ENCODE measurements around the gene ABHD6. TPM values are rescaled to one million over a fixed set of nuclear protein-coding genes. Genes with fewer than 3 reads are reported as not detected.
"Not testable (repeated sequence)": the region's sequence is repeated elsewhere in the genome, so short reads cannot be mapped to it uniquely, and the experiment has no call there.

ABHD6 gene
- total RNA-seq, 1 donor: 2.3 TPM

GRCh38 chr3:58249358-58250092, 11.9 kb downstream of the ABHD6 start:
- Histone ChIP-seq H3K4me3 (ENCODE audit: low read length) (no peak overlapping the region), H3K27me3 (ENCODE audit: insufficient read depth, low read length) (no peaks in the 10 kb centered on the region), H3K4me1 (ENCODE audit: insufficient read depth, low read length) (no peaks in the 10 kb centered on the region), H3K9me3 (ENCODE audit: low read depth, low read length) (no peaks in the 10 kb centered on the region)

GRCh38 chr3:58250093-58250707, 12.6 kb downstream of the ABHD6 start:
- Histone ChIP-seq H3K4me1 (ENCODE audit: insufficient read depth, low read length) (no peaks in the 10 kb centered on the region), H3K27me3 (ENCODE audit: insufficient read depth, low read length) (no peaks in the 10 kb centered on the region), H3K4me3 (ENCODE audit: low read length) (no peak overlapping the region), H3K9me3 (ENCODE audit: low read depth, low read length) (no peaks in the 10 kb centered on the region)

DNA sequence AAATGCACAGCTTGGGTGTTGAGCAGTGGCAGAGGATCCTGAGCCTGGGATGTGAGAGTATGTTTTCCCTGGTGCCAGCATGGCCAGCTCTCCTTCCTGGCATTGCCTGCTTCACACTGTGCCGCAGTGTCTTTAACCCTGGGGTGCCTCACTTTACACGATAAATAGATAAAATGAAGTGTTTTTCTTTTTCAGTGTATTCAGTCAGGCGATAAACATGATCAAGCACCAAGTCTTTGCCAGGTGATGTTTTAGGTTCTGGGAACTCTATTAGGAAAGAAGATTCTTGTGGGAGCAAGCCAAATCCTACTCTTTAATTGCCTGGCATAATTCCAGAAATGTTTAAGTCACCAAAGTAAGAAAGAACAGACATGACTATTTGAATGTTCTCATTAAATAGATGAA, 14.0 kb downstream of the ABHD6 start:
- Histone ChIP-seq H3K9me3 (ENCODE audit: low read depth, low read length) (no peaks in the 10 kb centered on the region), H3K27me3 (ENCODE audit: insufficient read depth, low read length) (no peaks in the 10 kb centered on the region), H3K4me1 (ENCODE audit: insufficient read depth, low read length) (no peaks in the 10 kb centered on the region), H3K4me3 (ENCODE audit: low read length) (no peak overlapping the region)

- no peaks in the 10 kb centered on the region for H3K4me1 ChIP-seq (ENCODE audit: insufficient read depth, low read length)
- no peaks in the 10 kb centered on the region for H3K27me3 ChIP-seq (ENCODE audit: insufficient read depth, low read length)
- H3K4me3 ChIP-seq (ENCODE audit: low read length): no peak overlapping the region
- H3K9me3 ChIP-seq (ENCODE audit: low read depth, low read length): no peaks in the 10 kb centered on the region
Measured at GRCh38 chr3:58254144-58254543, 16.6 kb downstream of the ABHD6 start.

DNA sequence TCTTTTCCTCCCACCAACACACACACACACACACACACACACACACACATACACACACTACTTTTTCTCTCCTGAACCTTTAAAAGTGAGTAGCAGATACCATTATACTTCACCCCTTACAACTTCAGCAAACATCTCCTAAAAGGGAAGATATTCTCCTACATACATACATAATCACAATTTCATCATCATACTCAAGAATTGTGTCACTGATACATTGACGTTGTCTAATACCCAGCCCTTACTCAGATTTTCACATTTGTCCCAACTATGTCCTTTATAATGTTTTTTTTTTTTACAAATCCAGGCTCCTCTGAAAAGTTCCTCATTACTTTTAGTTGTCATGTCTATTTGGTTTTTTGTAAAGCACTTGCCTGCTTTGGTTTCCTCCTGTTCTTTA, 18.5 kb downstream of the ABHD6 start:
- no peaks in the 10 kb centered on the region for H3K27me3 ChIP-seq (ENCODE audit: insufficient read depth, low read length)
- no peaks in the 10 kb centered on the region for H3K4me1 ChIP-seq (ENCODE audit: insufficient read depth, low read length)
- H3K9me3 ChIP-seq (ENCODE audit: low read depth, low read length): no peaks in the 10 kb centered on the region
- H3K4me3 ChIP-seq (ENCODE audit: low read length): no peak overlapping the region

GRCh38 chr3:58256511-58256910, 18.9 kb downstream of the ABHD6 start:
- no peaks in the 10 kb centered on the region for H3K4me1 ChIP-seq (ENCODE audit: insufficient read depth, low read length)
- H3K27me3 ChIP-seq (ENCODE audit: insufficient read depth, low read length): no peaks in the 10 kb centered on the region
- H3K9me3 ChIP-seq (ENCODE audit: low read depth, low read length): no peaks in the 10 kb centered on the region
- H3K4me3 ChIP-seq (ENCODE audit: low read length): no peak overlapping the region

DNA sequence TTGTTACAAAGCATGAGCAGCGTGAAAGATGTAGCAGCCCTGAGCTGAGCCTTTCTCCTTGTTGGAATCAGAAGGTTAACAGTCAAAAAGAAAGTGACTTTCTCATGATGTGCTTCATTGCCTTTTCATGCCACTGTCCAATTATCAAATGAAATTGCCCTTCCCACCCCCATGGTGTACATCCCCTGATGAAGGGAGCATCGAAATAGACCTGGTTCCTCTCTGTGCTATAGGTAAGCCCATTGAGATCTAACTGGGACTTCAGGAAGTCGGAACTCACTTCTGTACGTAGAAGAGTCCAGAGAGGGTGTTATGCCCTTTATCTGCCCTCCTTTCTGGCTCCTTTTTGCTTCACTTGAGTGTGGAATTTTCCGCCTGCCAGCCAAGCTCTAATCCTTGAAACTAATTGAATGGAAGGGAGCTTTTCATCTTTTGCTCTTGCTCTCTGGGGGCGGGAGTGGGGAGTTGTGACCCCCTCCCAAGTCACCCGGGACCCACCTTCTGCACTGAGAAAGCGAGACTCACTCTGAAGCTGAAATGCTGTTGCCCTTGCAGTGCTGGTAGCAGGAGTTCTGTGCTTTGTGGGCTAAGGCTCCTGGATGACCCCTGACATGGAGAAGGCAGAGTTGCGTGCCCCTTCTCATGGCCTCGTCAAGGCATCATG, 20.9 kb downstream of the ABHD6 start:
- no peaks in the 10 kb centered on the region for H3K4me1 ChIP-seq (ENCODE audit: insufficient read depth, low read length)
- no peaks in the 10 kb centered on the region for H3K27me3 ChIP-seq (ENCODE audit: insufficient read depth, low read length)
- no peaks in the 10 kb centered on the region for H3K9me3 ChIP-seq (ENCODE audit: low read depth, low read length)
- no peak overlapping the region for H3K4me3 ChIP-seq (ENCODE audit: low read length)

DNA sequence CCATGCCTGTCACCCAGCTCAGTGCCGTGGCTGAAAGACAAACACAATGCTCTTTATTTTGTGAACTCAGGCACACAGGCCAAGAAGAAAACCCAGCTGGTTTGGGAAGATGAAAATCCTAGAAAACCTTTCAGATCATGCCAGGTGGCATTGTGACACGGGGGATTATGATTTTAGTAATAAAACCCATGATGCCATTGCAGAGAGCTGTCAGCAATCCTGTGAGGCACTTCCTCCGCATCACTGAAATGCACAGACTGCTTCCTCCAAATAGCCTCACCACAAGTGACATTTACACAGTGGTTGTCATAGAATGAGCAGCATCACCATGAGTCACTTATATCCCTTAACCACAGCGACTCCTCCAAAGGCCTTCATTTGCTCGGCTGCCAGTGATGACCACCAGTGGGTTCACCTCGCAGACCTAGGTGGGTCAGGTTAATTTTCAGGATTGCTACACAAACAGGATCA, 22.7 kb downstream of the ABHD6 start:
- H3K27me3 ChIP-seq (ENCODE audit: insufficient read depth, low read length): no peaks in the 10 kb centered on the region
- no peak overlapping the region for H3K4me3 ChIP-seq (ENCODE audit: low read length)
- no peaks in the 10 kb centered on the region for H3K4me1 ChIP-seq (ENCODE audit: insufficient read depth, low read length)
- no peaks in the 10 kb centered on the region for H3K9me3 ChIP-seq (ENCODE audit: low read depth, low read length)

- H3K4me1 ChIP-seq (ENCODE audit: insufficient read depth, low read length): no peaks in the 10 kb centered on the region
- H3K4me3 ChIP-seq (ENCODE audit: low read length): no peak overlapping the region
- H3K9me3 ChIP-seq (ENCODE audit: low read depth, low read length): no peaks in the 10 kb centered on the region
- H3K27me3 ChIP-seq (ENCODE audit: insufficient read depth, low read length): no peaks in the 10 kb centered on the region
Measured at GRCh38 chr3:58260733-58261132, 23.1 kb downstream of the ABHD6 start.

GRCh38 chr3:58261954-58262666, 24.5 kb downstream of the ABHD6 start:
- no peaks in the 10 kb centered on the region for H3K4me1 ChIP-seq (ENCODE audit: insufficient read depth, low read length)
- no peak overlapping the region for H3K4me3 ChIP-seq (ENCODE audit: low read length)
- H3K9me3 ChIP-seq (ENCODE audit: low read depth, low read length): no peaks in the 10 kb centered on the region
- H3K27me3 ChIP-seq (ENCODE audit: insufficient read depth, low read length): no peaks in the 10 kb centered on the region

GRCh38 chr3:58266577-58266976, 29.0 kb downstream of the ABHD6 start:
- no peaks in the 10 kb centered on the region for H3K27me3 ChIP-seq (ENCODE audit: insufficient read depth, low read length)
- peaks cover under 1% of the 10 kb centered on the region for H3K4me1 ChIP-seq (ENCODE audit: insufficient read depth, low read length)
- H3K9me3 ChIP-seq (ENCODE audit: low read depth, low read length): no peaks in the 10 kb centered on the region
- no peak overlapping the region for H3K4me3 ChIP-seq (ENCODE audit: low read length)

DNA sequence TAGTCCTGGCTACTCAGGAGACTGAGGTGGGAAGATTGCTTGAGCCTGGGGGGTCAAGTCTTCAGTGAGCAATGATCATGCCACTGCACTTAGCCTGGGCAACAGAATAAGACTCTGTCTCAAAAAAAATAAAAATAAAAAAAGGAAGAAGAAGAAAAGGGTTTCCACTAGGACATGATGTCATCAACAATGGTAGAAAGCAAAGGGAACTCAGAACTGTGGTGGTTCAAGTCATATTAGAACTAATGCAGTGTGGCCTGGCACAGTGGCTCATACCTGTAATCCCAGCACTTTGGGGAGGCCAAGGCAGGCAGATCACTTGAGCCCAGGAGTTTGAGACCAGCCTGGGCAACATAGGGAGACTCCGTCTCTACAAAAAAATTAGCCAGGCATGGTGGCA, 30.0 kb downstream of the ABHD6 start:
- H3K27me3 ChIP-seq (ENCODE audit: insufficient read depth, low read length); H3K9me3 ChIP-seq (ENCODE audit: low read depth, low read length); H3K4me1 ChIP-seq (ENCODE audit: insufficient read depth, low read length); H3K4me3 ChIP-seq (ENCODE audit: low read length): not testable (repeated sequence)

GRCh38 chr3:58269356-58269755, 31.8 kb downstream of the ABHD6 start:
- H3K4me1 ChIP-seq (ENCODE audit: insufficient read depth, low read length): peaks cover 16% of the 10 kb centered on the region
- no peak overlapping the region for H3K4me3 ChIP-seq (ENCODE audit: low read length)
- no peaks in the 10 kb centered on the region for H3K9me3 ChIP-seq (ENCODE audit: low read depth, low read length)
- H3K27me3 ChIP-seq (ENCODE audit: insufficient read depth, low read length): no peaks in the 10 kb centered on the region

DNA sequence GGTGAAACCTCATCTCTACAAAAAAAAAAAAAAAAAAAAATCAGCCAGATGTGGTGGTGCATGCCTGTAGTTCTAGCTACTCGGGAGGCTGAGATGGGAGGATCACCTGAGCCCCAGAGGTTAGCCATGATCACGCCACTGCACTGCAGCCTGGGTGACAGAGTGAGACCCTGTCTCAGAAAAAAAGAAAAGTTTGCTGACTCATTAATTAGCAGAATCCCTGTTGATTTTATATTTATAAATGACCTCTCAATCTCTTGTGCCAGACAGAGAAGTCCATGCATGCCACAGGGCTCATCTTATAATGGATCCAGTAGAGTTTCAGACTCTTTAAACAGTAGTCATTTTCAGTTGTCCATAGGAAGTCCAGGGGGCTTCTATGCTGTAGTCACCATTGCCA, 32.9 kb downstream of the ABHD6 start:
- H3K4me1 ChIP-seq (ENCODE audit: insufficient read depth, low read length): peaks cover 16% of the 10 kb centered on the region
- H3K4me3 ChIP-seq (ENCODE audit: low read length): no peak overlapping the region
- no peaks in the 10 kb centered on the region for H3K27me3 ChIP-seq (ENCODE audit: insufficient read depth, low read length)
- H3K9me3 ChIP-seq (ENCODE audit: low read depth, low read length): no peaks in the 10 kb centered on the region

GRCh38 chr3:58271901-58272501, 34.4 kb downstream of the ABHD6 start:
- Histone ChIP-seq H3K27me3 (ENCODE audit: insufficient read depth, low read length) (no peaks in the 10 kb centered on the region), H3K4me3 (ENCODE audit: low read length) (no peak overlapping the region), H3K9me3 (ENCODE audit: low read depth, low read length) (no peaks in the 10 kb centered on the region), H3K4me1 (ENCODE audit: insufficient read depth, low read length) (peaks cover 16% of the 10 kb centered on the region)
